A549 (cell line): Measurements from ENCODE around the gene PYURF.

Source experiments
- CEBPB ChIP-seq, 2 experiments: fragments of >200 bp in 1 of 2; sonication (Bioruptor Twin) in 1 of 2; formaldehyde crosslinking in 1 of 2; IDR thresholded peaks; 2 replicates each; pipeline ENCODE4 v1.6.1; 2012 to 2016
- CHD4 ChIP-seq: fragments of 200-600 bp; sonication (generic); IDR thresholded peaks from 2 replicates; pipeline ENCODE4 v1.6.1; 2016; ENCODE audit warnings: antibody characterized with exemption, mild to moderate bottlenecking, borderline replicate concordance
- GATA3 ChIP-seq: IDR thresholded peaks from 2 replicates; pipeline ENCODE4 v1.6.1; 2012; ENCODE audit warnings: borderline replicate concordance
- HDAC2 ChIP-seq: fragments of 200-600 bp; sonication (generic); IDR thresholded peaks from 2 replicates; pipeline ENCODE4 v1.6.1; 2016
- NFE2L2 ChIP-seq: fragments of 150-350 bp; conservative IDR thresholded peaks from 2 replicates; pipeline ENCODE4 v1.6.1; 2014; ENCODE audit warnings: low read length
- POLR2A ChIP-seq: IDR thresholded peaks from 2 replicates; pipeline ENCODE4 v1.6.1; 2012; ENCODE audit warnings: mild to moderate bottlenecking, low read length
- RAD21 ChIP-seq, 2 experiments: fragments of >200 bp in 1 of 2; sonication (Bioruptor Twin) in 1 of 2; formaldehyde crosslinking in 1 of 2; IDR thresholded peaks in 1 of 2; conservative IDR thresholded peaks in 1 of 2; 2 replicates in 1 of 2; 3 replicates in 1 of 2; pipeline ENCODE4 v1.6.1; 2012 to 2018; ENCODE audit warnings: inconsistent platforms in 1 of 2
- RARB ChIP-seq: fragments of 250-450 bp; sonication (Bioruptor Pico); IDR thresholded peaks from 2 replicates; pipeline ENCODE4 v1.8.0; 2021; ENCODE audit warnings: mild to moderate bottlenecking, moderate library complexity
- RCOR1 ChIP-seq: fragments of 150-350 bp; IDR thresholded peaks from 2 replicates; pipeline ENCODE4 v1.6.1; 2014; ENCODE audit warnings: antibody characterized with exemption, low read length, low read depth
- SREBF2 ChIP-seq: fragments of 450-650 bp; IDR thresholded peaks from 2 replicates; pipeline ENCODE4 v1.6.1; 2014; ENCODE audit warnings: mild to moderate bottlenecking, moderate library complexity
- USF2 ChIP-seq: fragments of 450-650 bp; IDR thresholded peaks from 2 replicates; pipeline ENCODE4 v1.6.1; 2014; ENCODE audit warnings: antibody characterized with exemption
- ZNF302 ChIP-seq: fragments of 250-450 bp; sonication (Bioruptor Pico); IDR thresholded peaks from 2 replicates; pipeline ENCODE4 v1.9.0; 2021; ENCODE audit warnings: inconsistent platforms, mild to moderate bottlenecking, moderate library complexity
- TF ChIP-seq, protein P1 (sequence below): fragments of >200 bp; sonication (Bioruptor Twin); formaldehyde crosslinking; IDR thresholded peaks from 3 replicates; pipeline ENCODE4 v1.5.1; 2016
- TF ChIP-seq, protein P2 (sequence below): fragments of 250-450 bp; sonication (Bioruptor Pico); IDR thresholded peaks from 2 replicates; pipeline ENCODE4 v1.5.0; 2021; ENCODE audit warnings: mild to moderate bottlenecking, moderate library complexity, borderline replicate concordance

GRCh38 chr4:88489100-88489761 is 34.3 kb downstream of the PYURF start:
- TF ChIP-seq, protein P1, sequence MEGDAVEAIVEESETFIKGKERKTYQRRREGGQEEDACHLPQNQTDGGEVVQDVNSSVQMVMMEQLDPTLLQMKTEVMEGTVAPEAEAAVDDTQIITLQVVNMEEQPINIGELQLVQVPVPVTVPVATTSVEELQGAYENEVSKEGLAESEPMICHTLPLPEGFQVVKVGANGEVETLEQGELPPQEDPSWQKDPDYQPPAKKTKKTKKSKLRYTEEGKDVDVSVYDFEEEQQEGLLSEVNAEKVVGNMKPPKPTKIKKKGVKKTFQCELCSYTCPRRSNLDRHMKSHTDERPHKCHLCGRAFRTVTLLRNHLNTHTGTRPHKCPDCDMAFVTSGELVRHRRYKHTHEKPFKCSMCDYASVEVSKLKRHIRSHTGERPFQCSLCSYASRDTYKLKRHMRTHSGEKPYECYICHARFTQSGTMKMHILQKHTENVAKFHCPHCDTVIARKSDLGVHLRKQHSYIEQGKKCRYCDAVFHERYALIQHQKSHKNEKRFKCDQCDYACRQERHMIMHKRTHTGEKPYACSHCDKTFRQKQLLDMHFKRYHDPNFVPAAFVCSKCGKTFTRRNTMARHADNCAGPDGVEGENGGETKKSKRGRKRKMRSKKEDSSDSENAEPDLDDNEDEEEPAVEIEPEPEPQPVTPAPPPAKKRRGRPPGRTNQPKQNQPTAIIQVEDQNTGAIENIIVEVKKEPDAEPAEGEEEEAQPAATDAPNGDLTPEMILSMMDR, result no peak
- TF ChIP-seq GATA3 (no peak), POLR2A (no peak), CHD4 (no peak), HDAC2 (no peak), RAD21 (conservative IDR thresholded peaks at IDR 0.05 in 1 of 2, IDR thresholded peaks at IDR 0.05 in 1 of 2) (no peak), SREBF2 (no peak), USF2 (no peak), CEBPB (IDR thresholded peaks at IDR 0.05) (no peak), RCOR1 (no peak), RARB (CRISPR knock-in tag) (no peak), NFE2L2 (no peak), ZNF302 (CRISPR knock-in tag) (no peak)
- TF ChIP-seq, protein P2, sequence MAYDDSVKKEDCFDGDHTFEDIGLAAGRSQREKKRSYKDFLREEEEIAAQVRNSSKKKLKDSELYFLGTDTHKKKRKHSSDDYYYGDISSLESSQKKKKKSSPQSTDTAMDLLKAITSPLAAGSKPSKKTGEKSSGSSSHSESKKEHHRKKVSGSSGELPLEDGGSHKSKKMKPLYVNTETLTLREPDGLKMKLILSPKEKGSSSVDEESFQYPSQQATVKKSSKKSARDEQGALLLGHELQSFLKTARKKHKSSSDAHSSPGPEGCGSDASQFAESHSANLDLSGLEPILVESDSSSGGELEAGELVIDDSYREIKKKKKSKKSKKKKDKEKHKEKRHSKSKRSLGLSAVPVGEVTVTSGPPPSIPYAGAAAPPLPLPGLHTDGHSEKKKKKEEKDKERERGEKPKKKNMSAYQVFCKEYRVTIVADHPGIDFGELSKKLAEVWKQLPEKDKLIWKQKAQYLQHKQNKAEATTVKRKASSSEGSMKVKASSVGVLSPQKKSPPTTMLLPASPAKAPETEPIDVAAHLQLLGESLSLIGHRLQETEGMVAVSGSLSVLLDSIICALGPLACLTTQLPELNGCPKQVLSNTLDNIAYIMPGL (CRISPR knock-in tag), result no peak
